Measurements from ENCODE around the gene BRDT.

- TF ChIP-seq CTCF (IDR thresholded peaks at IDR 0.05; ENCODE audit: extremely low read depth in 1 of 2, insufficient read depth in 1 of 2, low read depth in 1 of 2, low read length in 2 of 2) (no peak), POLR2A (IDR thresholded peaks at IDR 0.05; ENCODE audit: low read depth, low read length) (no peak), MAX (IDR thresholded peaks at IDR 0.05; ENCODE audit: insufficient read depth, insufficient read length) (no peak)
These were observed 88.2 kb downstream of the BRDT start for GRCh38 chr1:92037400-92037799.

Data from endothelial cell of umbilical vein (primary cell).